Kidney (tissue), 14 donors: ENCODE data around the gene TRPM3. TPM values are rescaled to one million over a fixed set of nuclear protein-coding genes. Genes with fewer than 3 reads are reported as not detected.
A peak's percentile ranks its signal among the peaks of the same experiment; 100 is the strongest.

Source experiments
- DNase-seq, 5 donors: peaks; one replicate each; pipeline ENCODE4 v3.0.0-alpha.2; 2013 to 2020
- FAIRE-seq: peaks from 2 replicates; lab custom pipeline; 2012; peaks lifted over from hg19 to GRCh38; lab: Jason Lieb, UNC
- H3K27ac ChIP-seq, 2 donors: one replicate each; pipeline ENCODE4 v1.7.0; 2013; ENCODE audit warnings: low read depth in 2 of 2, low read length in 2 of 2, inconsistent platforms in 1 of 2
- H3K27me3 ChIP-seq: one replicate; pipeline ENCODE4 v1.7.1; 2013; ENCODE audit warnings: low read length, inconsistent platforms; ENCODE audit not compliant: control insufficient read depth, insufficient read depth
- H3K36me3 ChIP-seq, 3 donors: one replicate each; pipeline versions ENCODE4 v1.7.0 to v1.7.1; 2013; ENCODE audit warnings: low read length in 3 of 3, control low read depth in 1 of 3, inconsistent platforms in 1 of 3; ENCODE audit not compliant: insufficient read depth in 3 of 3, control insufficient read depth in 2 of 3
- H3K4me1 ChIP-seq, 3 donors: one replicate each; pipeline versions ENCODE4 v1.7.0 to v1.7.1; 2013; ENCODE audit warnings: low read length in 3 of 3, inconsistent platforms in 1 of 3, low read depth in 1 of 3; ENCODE audit not compliant: control insufficient read depth in 2 of 3, insufficient read depth in 2 of 3
- H3K4me3 ChIP-seq, 3 donors: one replicate each; pipeline versions ENCODE4 v1.7.0 to v1.8.1; 2013; ENCODE audit warnings: low read length in 3 of 3, control low read depth in 1 of 3, inconsistent platforms in 1 of 3
- H3K9ac ChIP-seq, 3 donors: one replicate each; pipeline versions ENCODE4 v1.7.0 to v1.7.1; 2013; ENCODE audit warnings: low read length in 3 of 3, control low read depth in 1 of 3, inconsistent platforms in 1 of 3
- H3K9me3 ChIP-seq, 3 donors: one replicate each; pipeline versions ENCODE4 v1.7.0 to v1.7.1; 2013; ENCODE audit warnings: low read length in 3 of 3, control low read depth in 1 of 3, inconsistent platforms in 1 of 3; ENCODE audit not compliant: control insufficient read depth in 2 of 3, insufficient read depth in 1 of 3
- intact Hi-C: fragments of 100-400 bp; cut with DNase I; formaldehyde crosslinking; loops from one replicate; pipeline ENCODE4 v1.11.1; 2022
- polyA plus RNA-seq: library from polyadenylated mRNA; stranded (reverse); fragments of 350-450 nt; fragmentation: Illumina TruSeq; extraction: RNeasy Lipid Tissue Mini Kit (QIAGEN cat#74804); gene quantifications from one replicate; pipeline ENCODE4 v1.2.3, GENCODE V29; 2014; ENCODE audit warnings: low read depth, low replicate concordance; ENCODE audit not compliant: insufficient read depth
- total RNA-seq: library from RNA; stranded (reverse); fragmentation: NEBNext Ultra II Directional; extraction: Animal tissue kit (Norgen Biotek cat#: 25700); gene quantifications from one replicate; pipeline ENCODE4 v1.2.1, GENCODE V29; 2021
- TF ChIP-seq, protein P1 (sequence below): IDR thresholded peaks from 3 replicates; pipeline ENCODE4 v1.5.1; 2012; ENCODE audit warnings: mild to moderate bottlenecking, moderate library complexity, borderline replicate concordance; ENCODE audit not compliant: insufficient read depth; ENCODE audit errors: extremely low read depth
- donor health status: control.
- donor health status: control.
- donor health status: control.
- donor health status: control.
- donor health status: control.
- donor health status: DM: yes; HTN: yes; CAD: no.
- donor health status: Normal renal cell carcinoma (clear cell type).

The TRPM3 gene
- total and polyA plus RNA-seq, 2 donors from 2014 or later: 8.8 to 11.4 TPM

DNA sequence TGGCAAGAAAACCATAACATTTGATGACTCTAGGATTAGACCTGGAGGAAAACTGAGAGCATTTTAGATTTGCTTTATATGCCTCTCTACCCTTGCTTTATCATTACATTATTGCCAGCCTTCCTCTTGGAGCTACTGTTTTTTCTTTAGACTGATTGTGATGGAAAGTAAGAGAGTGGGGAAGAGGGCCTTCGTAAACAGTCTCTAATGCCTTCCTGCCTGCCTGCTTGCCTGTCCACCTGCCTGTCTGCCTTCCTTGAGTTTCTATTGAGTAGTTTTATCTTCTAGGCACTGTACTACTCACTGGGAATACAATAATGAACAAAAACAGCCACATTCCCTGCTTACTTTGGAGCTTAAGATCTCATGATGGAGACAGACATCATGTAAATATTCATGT is 189.3 kb downstream of the TRPM3 start:
- Histone ChIP-seq H3K27me3 (no peaks in the 10 kb centered on the region), H3K4me1 (no peaks in the 10 kb centered on the region), H3K9me3 (no peaks in the 10 kb centered on the region), H3K9ac (no peak overlapping the region), H3K27ac (no peak overlapping the region), H3K4me3 (no peak overlapping the region), H3K36me3 (no peaks in the 10 kb centered on the region)
- TF ChIP-seq, protein P1, sequence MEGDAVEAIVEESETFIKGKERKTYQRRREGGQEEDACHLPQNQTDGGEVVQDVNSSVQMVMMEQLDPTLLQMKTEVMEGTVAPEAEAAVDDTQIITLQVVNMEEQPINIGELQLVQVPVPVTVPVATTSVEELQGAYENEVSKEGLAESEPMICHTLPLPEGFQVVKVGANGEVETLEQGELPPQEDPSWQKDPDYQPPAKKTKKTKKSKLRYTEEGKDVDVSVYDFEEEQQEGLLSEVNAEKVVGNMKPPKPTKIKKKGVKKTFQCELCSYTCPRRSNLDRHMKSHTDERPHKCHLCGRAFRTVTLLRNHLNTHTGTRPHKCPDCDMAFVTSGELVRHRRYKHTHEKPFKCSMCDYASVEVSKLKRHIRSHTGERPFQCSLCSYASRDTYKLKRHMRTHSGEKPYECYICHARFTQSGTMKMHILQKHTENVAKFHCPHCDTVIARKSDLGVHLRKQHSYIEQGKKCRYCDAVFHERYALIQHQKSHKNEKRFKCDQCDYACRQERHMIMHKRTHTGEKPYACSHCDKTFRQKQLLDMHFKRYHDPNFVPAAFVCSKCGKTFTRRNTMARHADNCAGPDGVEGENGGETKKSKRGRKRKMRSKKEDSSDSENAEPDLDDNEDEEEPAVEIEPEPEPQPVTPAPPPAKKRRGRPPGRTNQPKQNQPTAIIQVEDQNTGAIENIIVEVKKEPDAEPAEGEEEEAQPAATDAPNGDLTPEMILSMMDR: no peak
- intact Hi-C loops: no loop called here
- FAIRE-seq (no peak), DNase-seq (no peak)

DNA sequence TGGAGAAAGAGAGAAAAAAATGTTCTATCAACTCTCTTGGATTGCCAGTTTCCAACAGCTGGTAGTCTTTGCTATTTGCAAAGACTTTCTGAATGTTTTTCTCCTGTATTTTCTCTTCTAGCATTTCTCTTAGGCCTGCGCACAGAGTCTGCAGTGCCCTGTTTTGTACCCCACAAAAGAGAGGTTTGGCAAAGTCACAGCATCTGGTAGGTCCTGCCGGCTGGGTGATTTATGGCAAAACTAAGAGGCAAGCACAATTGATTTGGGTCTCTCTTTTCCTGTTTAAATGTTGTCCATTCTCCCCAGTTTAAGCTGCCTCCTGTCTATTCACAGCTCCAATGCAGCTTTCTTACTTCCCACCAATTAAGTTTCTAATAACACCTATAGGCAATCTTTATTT is 193.9 kb downstream of the TRPM3 start:
- Histone ChIP-seq H3K36me3 (no peaks in the 10 kb centered on the region), H3K4me3 (no peak overlapping the region), H3K9ac (no peak overlapping the region), H3K9me3 (no peaks in the 10 kb centered on the region), H3K27ac (no peak overlapping the region), H3K27me3 (no peaks in the 10 kb centered on the region), H3K4me1 (no peaks in the 10 kb centered on the region)
- intact Hi-C loops: no loop called here
- no peak for FAIRE-seq
- TF ChIP-seq, protein P1: no peak
- no peak for DNase-seq

DNA sequence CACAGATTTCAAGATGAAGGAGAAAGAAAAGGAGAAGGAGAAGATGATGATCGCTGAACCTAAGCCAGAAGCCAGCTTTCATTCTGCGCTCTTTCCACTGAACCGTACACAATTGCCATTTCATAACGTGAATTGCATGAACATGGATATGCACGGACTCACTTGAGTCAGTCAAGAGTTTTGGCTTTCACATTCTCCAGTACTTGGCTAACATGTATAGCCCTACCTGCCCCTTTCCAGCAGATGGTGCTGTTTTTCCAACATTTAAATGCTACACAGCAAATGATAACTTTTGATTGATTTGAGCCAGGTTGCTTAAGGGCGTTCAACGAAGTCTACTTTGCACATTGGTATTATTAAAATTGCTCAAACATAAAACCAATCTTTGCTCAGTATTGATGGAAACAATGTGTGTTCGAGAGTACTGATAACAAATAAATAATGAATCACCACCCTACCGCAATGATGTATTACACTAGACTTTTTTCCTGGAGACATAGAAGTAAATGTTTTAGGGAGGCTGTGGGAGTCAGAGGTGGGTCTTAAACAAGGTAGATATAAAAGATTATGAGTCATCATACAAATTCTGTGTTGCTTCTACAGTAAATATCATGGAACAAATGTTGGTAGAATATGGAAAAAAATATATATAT is 196.4 kb downstream of the TRPM3 start:
- TF ChIP-seq, protein P1: peak; percentile 73
- Histone ChIP-seq H3K4me3 (peak overlapping the region in 2 of 3 donors; percentile 48 to 73), H3K4me1 (no peaks in the 10 kb centered on the region), H3K27me3 (no peaks in the 10 kb centered on the region), H3K36me3 (no peaks in the 10 kb centered on the region), H3K9ac (peak overlapping the region in 1 of 3 donors; percentile 22), H3K9me3 (no peaks in the 10 kb centered on the region), H3K27ac (no peak overlapping the region)
- peak in 3 of 5 donors; percentile 42 to 88 (median 73) for DNase-seq
- intact Hi-C loops: no loop called here
- peak; percentile 84 for FAIRE-seq
